ENCODE results near the gene DSC2. TPM values are rescaled to one million over a fixed set of nuclear protein-coding genes. Genes with fewer than 3 reads are reported as not detected.
A peak's percentile ranks its signal among the peaks of the same experiment; 100 is the strongest.
"Not testable (repeated sequence)": the region's sequence is repeated elsewhere in the genome, so short reads cannot be mapped to it uniquely, and the experiment has no call there.

The DSC2 gene
- total and polyA plus RNA-seq, 4 donors, result 0.23 to 6.8 (median 3.3) TPM

GRCh38 chr18:31125878-31126277 is 23.7 kb upstream of the DSC2 start:
- H3K27me3 ChIP-seq (ENCODE audit: control insufficient read depth in 1 of 2, insufficient read depth in 2 of 2, low read length in 1 of 2), result no peaks in the 10 kb centered on the region
- H3K36me3 ChIP-seq (ENCODE audit: control insufficient read depth in 1 of 2, insufficient read depth in 2 of 2, low read length in 1 of 2), result no peaks in the 10 kb centered on the region
- ATAC-seq (ENCODE audit: low FRiP score) (no peak), DNase-seq (no peak)
- 91 to 93% methylated on average over 1 of the region's 1 CpG for WGBS, 2 donors
- no peaks in the 10 kb centered on the region for H3K4me1 ChIP-seq (ENCODE audit: control insufficient read depth in 1 of 2, insufficient read depth in 2 of 2, low read length in 2 of 2)
- intact Hi-C loops (cut with DNase I), result no loop called here
- peak overlapping the region in 1 of 2 donors; percentile 8 for H3K4me3 ChIP-seq (ENCODE audit: low read length in 2 of 2)
- H3K9me3 ChIP-seq (ENCODE audit: control insufficient read depth, low read length), result no peaks in the 10 kb centered on the region
- H3K27ac ChIP-seq (ENCODE audit: low read depth in 1 of 2, low read length in 2 of 2), result no peak overlapping the region

GRCh38 chr18:31123125-31123524 is 20.9 kb upstream of the DSC2 start:
- H3K27ac ChIP-seq (ENCODE audit: low read depth in 1 of 2, low read length in 2 of 2); H3K4me3 ChIP-seq (ENCODE audit: low read length in 2 of 2); H3K36me3 ChIP-seq (ENCODE audit: control insufficient read depth in 1 of 2, insufficient read depth in 2 of 2, low read length in 1 of 2); DNase-seq; intact Hi-C loops (cut with DNase I); H3K4me1 ChIP-seq (ENCODE audit: control insufficient read depth in 1 of 2, insufficient read depth in 2 of 2, low read length in 2 of 2); H3K27me3 ChIP-seq (ENCODE audit: control insufficient read depth in 1 of 2, insufficient read depth in 2 of 2, low read length in 1 of 2); ATAC-seq (ENCODE audit: low FRiP score); H3K9me3 ChIP-seq (ENCODE audit: control insufficient read depth, low read length): not testable (repeated sequence)
- WGBS, 2 donors, result 86 to 91% methylated on average over 2 of the region's 2 CpGs

GRCh38 chr18:31120594-31120993 is 18.4 kb upstream of the DSC2 start:
- H3K36me3 ChIP-seq (ENCODE audit: control insufficient read depth in 1 of 2, insufficient read depth in 2 of 2, low read length in 1 of 2), result no peaks in the 10 kb centered on the region
- DNase-seq (no peak), ATAC-seq (ENCODE audit: low FRiP score) (no peak)
- 56 to 70% methylated on average over 2 of the region's 2 CpGs for WGBS, 2 donors
- H3K27me3 ChIP-seq (ENCODE audit: control insufficient read depth in 1 of 2, insufficient read depth in 2 of 2, low read length in 1 of 2), result no peaks in the 10 kb centered on the region
- H3K9me3 ChIP-seq (ENCODE audit: control insufficient read depth, low read length), result no peaks in the 10 kb centered on the region
- no peak overlapping the region for H3K27ac ChIP-seq (ENCODE audit: low read depth in 1 of 2, low read length in 2 of 2)
- intact Hi-C loops (cut with DNase I), result no loop called here
- H3K4me1 ChIP-seq (ENCODE audit: control insufficient read depth in 1 of 2, insufficient read depth in 2 of 2, low read length in 2 of 2), result no peaks in the 10 kb centered on the region
- no peak overlapping the region for H3K4me3 ChIP-seq (ENCODE audit: low read length in 2 of 2)

DNA sequence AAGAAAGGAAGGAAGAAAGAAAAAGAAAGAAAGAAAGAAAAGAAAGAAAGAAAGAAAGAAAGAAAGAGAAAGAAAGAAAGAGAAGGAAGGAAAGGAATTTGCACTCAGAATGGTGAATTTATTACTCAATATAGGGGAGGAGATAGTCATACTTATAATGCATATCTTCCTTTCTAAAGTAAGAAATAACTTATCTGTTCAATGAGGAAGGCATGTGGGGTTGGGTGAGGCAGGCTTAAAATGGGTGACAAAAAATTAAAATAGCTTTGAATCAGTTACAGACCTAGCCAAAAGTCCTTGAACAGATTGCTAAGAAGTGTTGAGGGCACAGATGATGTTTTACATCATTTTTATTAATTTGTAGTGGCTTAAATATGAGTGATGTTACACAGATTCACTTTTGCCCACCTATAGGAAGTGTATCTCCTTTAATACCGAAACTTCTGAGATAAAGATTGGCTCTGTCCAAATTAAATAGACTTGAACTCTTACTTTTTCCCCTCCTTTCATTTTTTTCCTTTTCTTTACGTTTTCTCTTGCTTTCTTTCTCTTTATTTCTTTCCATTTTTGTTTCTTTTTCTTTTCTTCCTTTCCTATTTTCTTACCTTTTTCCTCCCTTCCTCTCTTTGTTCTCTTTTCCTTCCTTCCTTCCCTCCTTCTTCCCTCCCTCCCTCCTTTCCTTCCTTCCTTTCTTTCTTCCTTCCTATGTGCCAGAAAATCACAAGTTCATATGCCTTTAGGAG is 14.8 kb upstream of the DSC2 start:
- intact Hi-C loops (cut with DNase I), result loop anchor here in 1 of 2 donors (10.0 kb wide), 1 partner anchor 62 kb away; no protein-coding TSS in a partner anchor
- H3K27ac ChIP-seq (ENCODE audit: low read depth in 1 of 2, low read length in 2 of 2), result no peak overlapping the region
- H3K4me1 ChIP-seq (ENCODE audit: control insufficient read depth in 1 of 2, insufficient read depth in 2 of 2, low read length in 2 of 2), result no peaks in the 10 kb centered on the region
- no peaks in the 10 kb centered on the region for H3K9me3 ChIP-seq (ENCODE audit: control insufficient read depth, low read length)
- H3K36me3 ChIP-seq (ENCODE audit: control insufficient read depth in 1 of 2, insufficient read depth in 2 of 2, low read length in 1 of 2), result no peaks in the 10 kb centered on the region
- H3K4me3 ChIP-seq (ENCODE audit: low read length in 2 of 2), result no peak overlapping the region
- peaks cover 0 to 2% of the 10 kb centered on the region in 2 donors for H3K27me3 ChIP-seq (ENCODE audit: control insufficient read depth in 1 of 2, insufficient read depth in 2 of 2, low read length in 1 of 2)
- no peak for DNase-seq
- ATAC-seq (ENCODE audit: low FRiP score), result no peak
- WGBS, 2 donors, result 56 to 67% methylated on average over 2 of the region's 2 CpGs

- 89 to 91% methylated on average over 2 of the region's 2 CpGs for WGBS, 2 donors
- intact Hi-C loops (cut with DNase I), result loop anchor here in 1 of 2 donors (10.0 kb wide), 1 partner anchor 58 kb away; no protein-coding TSS in a partner anchor
- no peaks in the 10 kb centered on the region for H3K36me3 ChIP-seq (ENCODE audit: control insufficient read depth in 1 of 2, insufficient read depth in 2 of 2, low read length in 1 of 2)
- DNase-seq (no peak), ATAC-seq (ENCODE audit: low FRiP score) (no peak)
- no peaks in the 10 kb centered on the region for H3K9me3 ChIP-seq (ENCODE audit: control insufficient read depth, low read length)
- H3K4me1 ChIP-seq (ENCODE audit: control insufficient read depth in 1 of 2, insufficient read depth in 2 of 2, low read length in 2 of 2), result no peaks in the 10 kb centered on the region
- H3K27me3 ChIP-seq (ENCODE audit: control insufficient read depth in 1 of 2, insufficient read depth in 2 of 2, low read length in 1 of 2), result peaks cover 0 to 2% of the 10 kb centered on the region in 2 donors
- no peak overlapping the region for H3K4me3 ChIP-seq (ENCODE audit: low read length in 2 of 2)
- no peak overlapping the region for H3K27ac ChIP-seq (ENCODE audit: low read depth in 1 of 2, low read length in 2 of 2)
These were observed 10.6 kb upstream of the DSC2 start for GRCh38 chr18:31112804-31113203.

- intact Hi-C loops (cut with DNase I), result no loop called here
- Histone ChIP-seq H3K4me3 (ENCODE audit: low read length in 2 of 2) (no peak overlapping the region), H3K36me3 (ENCODE audit: control insufficient read depth in 1 of 2, insufficient read depth in 2 of 2, low read length in 1 of 2) (no peaks in the 10 kb centered on the region), H3K27ac (ENCODE audit: low read depth in 1 of 2, low read length in 2 of 2) (no peak overlapping the region), H3K9me3 (ENCODE audit: control insufficient read depth, low read length) (no peaks in the 10 kb centered on the region), H3K27me3 (ENCODE audit: control insufficient read depth in 1 of 2, insufficient read depth in 2 of 2, low read length in 1 of 2) (no peaks in the 10 kb centered on the region), H3K4me1 (ENCODE audit: control insufficient read depth in 1 of 2, insufficient read depth in 2 of 2, low read length in 2 of 2) (no peaks in the 10 kb centered on the region)
- ATAC-seq (ENCODE audit: low FRiP score) (no peak), DNase-seq (no peak)
- 86% methylated on average over 3 of the region's 3 CpGs for WGBS, 2 donors
These were observed 3.5 kb upstream of the DSC2 start for GRCh38 chr18:31105733-31106132.

GRCh38 chr18:31104444-31104843 is 2.2 kb upstream of the DSC2 start:
- H3K27me3 ChIP-seq (ENCODE audit: control insufficient read depth in 1 of 2, insufficient read depth in 2 of 2, low read length in 1 of 2), result no peaks in the 10 kb centered on the region
- no peak overlapping the region for H3K4me3 ChIP-seq (ENCODE audit: low read length in 2 of 2)
- intact Hi-C loops (cut with DNase I), result no loop called here
- DNase-seq, result no peak
- no peak overlapping the region for H3K27ac ChIP-seq (ENCODE audit: low read depth in 1 of 2, low read length in 2 of 2)
- 85 to 86% methylated on average over 3 of the region's 3 CpGs for WGBS, 2 donors
- no peaks in the 10 kb centered on the region for H3K9me3 ChIP-seq (ENCODE audit: control insufficient read depth, low read length)
- no peak for ATAC-seq (ENCODE audit: low FRiP score)
- no peaks in the 10 kb centered on the region for H3K36me3 ChIP-seq (ENCODE audit: control insufficient read depth in 1 of 2, insufficient read depth in 2 of 2, low read length in 1 of 2)
- H3K4me1 ChIP-seq (ENCODE audit: control insufficient read depth in 1 of 2, insufficient read depth in 2 of 2, low read length in 2 of 2), result no peaks in the 10 kb centered on the region

- Histone ChIP-seq H3K36me3 (ENCODE audit: control insufficient read depth in 1 of 2, insufficient read depth in 2 of 2, low read length in 1 of 2) (no peaks in the 10 kb centered on the region), H3K4me1 (ENCODE audit: control insufficient read depth in 1 of 2, insufficient read depth in 2 of 2, low read length in 2 of 2) (no peaks in the 10 kb centered on the region), H3K9me3 (ENCODE audit: control insufficient read depth, low read length) (no peaks in the 10 kb centered on the region), H3K4me3 (ENCODE audit: low read length in 2 of 2) (no peak overlapping the region), H3K27ac (ENCODE audit: low read depth in 1 of 2, low read length in 2 of 2) (no peak overlapping the region), H3K27me3 (ENCODE audit: control insufficient read depth in 1 of 2, insufficient read depth in 2 of 2, low read length in 1 of 2) (no peaks in the 10 kb centered on the region)
- WGBS, 2 donors, result 84 to 89% methylated on average over 3 of the region's 3 CpGs
- no peak for ATAC-seq (ENCODE audit: low FRiP score)
- intact Hi-C loops (cut with DNase I), result no loop called here
- no peak for DNase-seq
These were observed 1.2 kb upstream of the DSC2 start for GRCh38 chr18:31103423-31103822.

- no peak overlapping the region for H3K4me3 ChIP-seq (ENCODE audit: low read length in 2 of 2)
- WGBS, 2 donors, result 84 to 92% methylated on average over 2 of the region's 2 CpGs
- H3K9me3 ChIP-seq (ENCODE audit: control insufficient read depth, low read length), result no peaks in the 10 kb centered on the region
- intact Hi-C loops (cut with DNase I), result no loop called here
- ATAC-seq (ENCODE audit: low FRiP score), result no peak
- H3K27ac ChIP-seq (ENCODE audit: low read depth in 1 of 2, low read length in 2 of 2), result no peak overlapping the region
- DNase-seq, result no peak
- no peaks in the 10 kb centered on the region for H3K4me1 ChIP-seq (ENCODE audit: control insufficient read depth in 1 of 2, insufficient read depth in 2 of 2, low read length in 2 of 2)
- H3K36me3 ChIP-seq (ENCODE audit: control insufficient read depth in 1 of 2, insufficient read depth in 2 of 2, low read length in 1 of 2), result no peaks in the 10 kb centered on the region
- H3K27me3 ChIP-seq (ENCODE audit: control insufficient read depth in 1 of 2, insufficient read depth in 2 of 2, low read length in 1 of 2), result no peaks in the 10 kb centered on the region
These were observed 720 bp upstream of the DSC2 start for GRCh38 chr18:31102941-31103340.

Measured in aorta (tissue), 5 donors.